Measurements from ENCODE around the gene IL17REL. TPM values are rescaled to one million over a fixed set of nuclear protein-coding genes. Genes with fewer than 3 reads are reported as not detected.
"Not testable (repeated sequence)": the region's sequence is repeated elsewhere in the genome, so short reads cannot be mapped to it uniquely, and the experiment has no call there.

IL17REL gene
- total RNA-seq, 1 donor from 2014 or later = not detected

DNA sequence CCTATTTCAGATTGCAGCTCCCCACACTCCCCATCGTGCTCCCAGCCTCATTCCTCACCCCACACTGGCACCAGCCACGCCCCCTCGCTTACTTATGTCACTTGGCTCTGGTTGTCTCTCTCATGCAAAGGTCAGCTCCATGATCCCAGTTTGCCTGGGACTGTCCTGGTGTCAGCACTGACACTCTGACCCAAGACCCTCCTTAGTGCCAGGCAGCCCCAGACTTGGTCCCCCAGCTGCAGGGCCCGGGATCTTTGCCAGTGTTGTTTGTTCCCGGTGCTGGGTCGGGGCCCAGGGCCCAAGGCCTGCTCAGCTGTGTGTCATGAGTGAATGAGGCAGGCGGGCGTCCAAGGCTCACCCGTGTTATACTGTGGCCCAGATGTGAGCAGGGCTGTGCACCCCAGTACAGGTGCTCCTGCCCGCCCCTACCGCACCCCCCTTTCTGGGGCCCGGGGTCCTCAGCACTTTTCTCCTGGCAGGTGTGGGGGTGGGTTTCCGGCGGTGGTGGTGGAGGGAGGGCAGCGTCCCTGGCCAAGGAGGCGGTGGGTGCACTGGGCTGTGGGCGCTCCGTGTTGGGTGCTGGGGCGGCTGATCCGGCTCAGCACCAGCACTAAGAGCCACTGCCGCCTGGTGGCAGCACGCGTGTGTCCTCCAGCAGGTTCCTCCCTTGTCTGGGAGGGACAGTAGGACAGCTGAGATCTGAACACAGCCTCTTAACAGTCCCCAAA is 19.5 kb downstream of the IL17REL start:
- DNase-seq (ENCODE audit: low spot score) = peak; percentile 48
- Mint-ChIP-seq H3K9me3 (peaks cover 13% of the 10 kb centered on the region), H3K27me3 (ENCODE audit: insufficient read depth) (peaks cover 3% of the 10 kb centered on the region), H3K36me3 (ENCODE audit: low read depth) (peaks cover 1% of the 10 kb centered on the region), H3K4me3 (no peak overlapping the region), H3K27ac (no peak overlapping the region), H3K4me1 (ENCODE audit: low read depth) (peaks cover 10% of the 10 kb centered on the region)
- intact Hi-C loops (cut with micrococcal nuclease) = loop anchor here (1.0 to 2.0 kb wide), 3 partner anchors 16 to 64 kb away; no protein-coding TSS in a partner anchor

- peaks cover 3% of the 10 kb centered on the region for H3K36me3 Mint-ChIP-seq (ENCODE audit: low read depth)
- no peak for DNase-seq (ENCODE audit: low spot score)
- H3K27ac Mint-ChIP-seq = no peak overlapping the region
- H3K4me3 Mint-ChIP-seq = no peak overlapping the region
- peaks cover 10% of the 10 kb centered on the region for H3K4me1 Mint-ChIP-seq (ENCODE audit: low read depth)
- intact Hi-C loops (cut with micrococcal nuclease) = loop anchor here (2.0 kb wide), 1 partner anchor 15 kb away; no protein-coding TSS in a partner anchor
- peaks cover 19% of the 10 kb centered on the region for H3K9me3 Mint-ChIP-seq
- H3K27me3 Mint-ChIP-seq (ENCODE audit: insufficient read depth) = peaks cover 8% of the 10 kb centered on the region
These were observed 20.5 kb downstream of the IL17REL start for GRCh38 chr22:49991907-49992533.

DNA sequence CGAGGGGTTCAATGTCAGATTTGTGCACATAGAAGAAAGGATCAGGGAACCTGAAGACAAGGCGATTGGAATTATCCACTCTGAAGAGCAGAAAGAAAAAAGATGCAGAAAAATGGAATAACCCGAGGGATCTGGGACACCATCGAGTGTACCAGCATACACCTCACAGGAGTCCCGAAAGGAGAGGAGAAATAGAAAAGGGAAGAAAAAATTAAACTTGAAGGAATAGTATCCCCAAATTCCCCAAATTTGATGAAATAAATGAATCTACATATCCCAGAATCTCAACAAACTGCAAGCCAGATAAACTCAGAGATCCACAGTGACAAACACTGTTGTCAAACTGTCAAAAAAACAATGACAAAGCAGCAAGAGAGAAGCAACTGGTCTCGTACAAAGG is 21.4 kb downstream of the IL17REL start:
- Mint-ChIP-seq H3K27me3 (ENCODE audit: insufficient read depth) (peaks cover 15% of the 10 kb centered on the region), H3K27ac (no peak overlapping the region), H3K4me1 (ENCODE audit: low read depth) (peaks cover 10% of the 10 kb centered on the region), H3K4me3 (no peak overlapping the region), H3K36me3 (ENCODE audit: low read depth) (peaks cover 3% of the 10 kb centered on the region), H3K9me3 (peaks cover 27% of the 10 kb centered on the region)
- intact Hi-C loops (cut with micrococcal nuclease) = no loop called here
- no peak for DNase-seq (ENCODE audit: low spot score)

GRCh38 chr22:49989826-49990225 is 22.7 kb downstream of the IL17REL start:
- H3K4me1 Mint-ChIP-seq (ENCODE audit: low read depth); intact Hi-C loops (cut with micrococcal nuclease); H3K27ac Mint-ChIP-seq; H3K4me3 Mint-ChIP-seq; DNase-seq (ENCODE audit: low spot score); H3K36me3 Mint-ChIP-seq (ENCODE audit: low read depth): not testable (repeated sequence)
- Mint-ChIP-seq H3K9me3 (peaks cover 41% of the 10 kb centered on the region), H3K27me3 (ENCODE audit: insufficient read depth) (peaks cover 27% of the 10 kb centered on the region)

GRCh38 chr22:49986325-49986724 is 26.2 kb downstream of the IL17REL start:
- H3K4me3 Mint-ChIP-seq = no peak overlapping the region
- H3K27ac Mint-ChIP-seq = no peak overlapping the region
- no peak for DNase-seq (ENCODE audit: low spot score)
- peaks cover 41% of the 10 kb centered on the region for H3K9me3 Mint-ChIP-seq
- peaks cover 7% of the 10 kb centered on the region for H3K36me3 Mint-ChIP-seq (ENCODE audit: low read depth)
- H3K4me1 Mint-ChIP-seq (ENCODE audit: low read depth) = peaks cover 5% of the 10 kb centered on the region
- H3K27me3 Mint-ChIP-seq (ENCODE audit: insufficient read depth) = peaks cover 34% of the 10 kb centered on the region
- intact Hi-C loops (cut with micrococcal nuclease) = no loop called here

DNA sequence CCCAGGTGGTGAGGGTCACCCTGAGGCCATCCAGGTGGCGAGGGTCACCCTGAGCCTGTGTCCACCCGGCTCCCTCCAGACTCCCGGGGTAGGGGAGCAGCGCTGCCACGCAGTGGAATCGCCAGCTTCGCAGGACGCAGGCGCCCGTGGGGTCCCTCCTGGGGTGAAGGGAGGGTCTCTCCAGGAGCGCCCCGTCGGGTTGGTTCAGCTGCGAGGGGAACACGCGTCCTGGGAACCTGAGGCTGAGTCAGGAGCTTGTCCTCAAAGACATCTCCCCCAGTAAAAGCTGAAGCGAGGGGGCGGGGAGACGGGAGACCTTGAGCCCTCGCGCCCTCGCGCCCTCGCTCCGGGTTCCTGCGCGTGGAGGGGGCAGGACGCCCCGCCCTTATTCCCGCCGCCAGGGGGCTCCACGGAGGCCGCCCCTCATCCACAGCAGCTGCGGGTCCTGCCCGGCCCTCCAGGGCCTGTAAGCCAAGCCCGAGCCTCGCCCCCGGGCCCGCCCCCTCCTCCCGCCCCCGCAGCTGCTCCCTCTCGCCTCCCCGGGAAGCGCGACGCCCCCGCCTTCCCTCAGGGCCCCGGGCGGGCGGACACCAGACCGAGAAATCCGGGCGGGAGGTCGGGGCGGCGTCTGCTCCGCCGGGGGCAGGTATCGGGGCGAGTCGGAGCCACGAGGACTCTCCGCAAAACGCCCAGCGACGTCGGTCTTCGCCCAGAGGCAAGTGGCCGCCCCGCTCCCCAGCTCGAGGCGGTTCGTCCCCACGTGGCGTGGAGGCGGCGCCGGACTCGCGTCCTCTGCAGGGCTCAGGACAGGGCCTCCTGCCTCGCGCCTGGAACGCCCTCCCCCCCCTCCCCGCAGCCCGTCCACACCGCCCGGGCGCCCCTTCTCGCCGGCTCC is 29.2 kb downstream of the IL17REL start:
- H3K27ac Mint-ChIP-seq = no peak overlapping the region
- H3K4me3 Mint-ChIP-seq = no peak overlapping the region
- peaks cover 52% of the 10 kb centered on the region for H3K9me3 Mint-ChIP-seq
- H3K27me3 Mint-ChIP-seq (ENCODE audit: insufficient read depth) = peaks cover 34% of the 10 kb centered on the region
- H3K36me3 Mint-ChIP-seq (ENCODE audit: low read depth) = peaks cover 16% of the 10 kb centered on the region
- DNase-seq (ENCODE audit: low spot score) = no peak
- H3K4me1 Mint-ChIP-seq (ENCODE audit: low read depth) = peaks cover 19% of the 10 kb centered on the region
- intact Hi-C loops (cut with micrococcal nuclease) = no loop called here

DNA sequence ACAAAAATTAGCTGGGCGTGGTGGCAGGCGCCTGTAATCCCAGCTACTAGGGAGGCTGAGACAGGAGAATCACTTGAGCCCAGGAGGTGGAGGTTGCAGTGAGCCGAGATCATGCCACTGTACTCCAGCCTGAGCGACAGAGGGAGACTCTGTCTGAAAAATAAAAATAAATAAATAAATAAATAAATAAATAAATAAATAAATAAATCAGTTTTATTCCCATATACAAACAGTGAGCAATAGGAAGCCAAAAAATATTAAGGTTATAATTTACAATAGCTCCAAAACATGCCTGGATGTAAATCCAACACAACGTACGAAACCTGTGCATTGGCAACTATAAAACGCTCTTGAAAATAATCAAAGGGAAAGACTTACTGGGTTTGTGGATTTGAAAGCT is 30.8 kb downstream of the IL17REL start:
- DNase-seq (ENCODE audit: low spot score); H3K4me3 Mint-ChIP-seq; H3K27ac Mint-ChIP-seq; intact Hi-C loops (cut with micrococcal nuclease): not testable (repeated sequence)
- Mint-ChIP-seq H3K9me3 (peaks cover 45% of the 10 kb centered on the region), H3K27me3 (ENCODE audit: insufficient read depth) (peaks cover 28% of the 10 kb centered on the region), H3K4me1 (ENCODE audit: low read depth) (peaks cover 22% of the 10 kb centered on the region), H3K36me3 (ENCODE audit: low read depth) (peaks cover 16% of the 10 kb centered on the region)

DNA sequence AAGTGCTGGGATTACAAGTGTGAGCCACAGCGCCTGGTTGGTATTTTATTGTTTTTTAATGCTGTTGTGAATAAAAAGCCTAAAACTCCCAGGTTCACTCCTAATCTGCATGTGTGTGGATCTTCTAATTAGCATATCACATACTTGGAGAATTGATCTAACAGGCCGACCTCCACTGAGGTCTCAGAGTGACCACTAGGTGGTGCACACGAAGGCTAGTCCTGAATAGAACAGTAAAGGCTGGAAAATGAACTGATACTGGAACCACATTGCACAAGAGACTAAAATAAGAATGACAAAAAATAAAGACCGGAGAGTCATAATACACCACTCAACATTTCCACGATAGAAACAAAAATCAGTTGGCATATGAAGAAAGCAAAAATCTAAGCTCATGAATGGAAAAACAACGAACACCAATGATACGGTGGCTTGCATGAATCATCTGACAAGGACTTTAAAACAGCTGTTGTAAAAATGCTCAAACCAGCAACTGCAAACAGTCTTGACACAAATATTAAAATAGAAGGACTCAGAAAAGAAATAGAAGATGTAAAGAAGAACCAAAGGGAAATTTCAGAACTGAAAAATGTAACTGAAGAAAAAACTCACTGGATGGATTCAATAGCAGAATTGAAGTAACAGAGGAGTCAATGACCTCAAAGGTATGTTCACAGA is 32.8 kb downstream of the IL17REL start:
- no peak for DNase-seq (ENCODE audit: low spot score)
- Mint-ChIP-seq H3K27me3 (ENCODE audit: insufficient read depth) (peaks cover 9% of the 10 kb centered on the region), H3K4me3 (peak overlapping the region; percentile 1), H3K27ac (peak overlapping the region; percentile 70), H3K36me3 (ENCODE audit: low read depth) (peaks cover 21% of the 10 kb centered on the region), H3K4me1 (ENCODE audit: low read depth) (peaks cover 37% of the 10 kb centered on the region), H3K9me3 (peaks cover 33% of the 10 kb centered on the region)
- intact Hi-C loops (cut with micrococcal nuclease) = loop anchor here (5.0 kb wide), 2 partner anchors 142 to 213 kb away; no protein-coding TSS in a partner anchor

- peaks cover 19% of the 10 kb centered on the region for H3K36me3 Mint-ChIP-seq (ENCODE audit: low read depth)
- H3K27me3 Mint-ChIP-seq (ENCODE audit: insufficient read depth) = peaks cover 2% of the 10 kb centered on the region
- peaks cover 29% of the 10 kb centered on the region for H3K9me3 Mint-ChIP-seq
- H3K4me1 Mint-ChIP-seq (ENCODE audit: low read depth) = peaks cover 32% of the 10 kb centered on the region
- DNase-seq (ENCODE audit: low spot score) = no peak
- no peak overlapping the region for H3K27ac Mint-ChIP-seq
- intact Hi-C loops (cut with micrococcal nuclease) = loop anchor here (2.0 to 5.0 kb wide), 7 partner anchors 15 to 215 kb away; partner anchors contain the start of genes ALG12 and CRELD2
- H3K4me3 Mint-ChIP-seq = no peak overlapping the region
These were observed 35.0 kb downstream of the IL17REL start for GRCh38 chr22:49977578-49977977.

DNA sequence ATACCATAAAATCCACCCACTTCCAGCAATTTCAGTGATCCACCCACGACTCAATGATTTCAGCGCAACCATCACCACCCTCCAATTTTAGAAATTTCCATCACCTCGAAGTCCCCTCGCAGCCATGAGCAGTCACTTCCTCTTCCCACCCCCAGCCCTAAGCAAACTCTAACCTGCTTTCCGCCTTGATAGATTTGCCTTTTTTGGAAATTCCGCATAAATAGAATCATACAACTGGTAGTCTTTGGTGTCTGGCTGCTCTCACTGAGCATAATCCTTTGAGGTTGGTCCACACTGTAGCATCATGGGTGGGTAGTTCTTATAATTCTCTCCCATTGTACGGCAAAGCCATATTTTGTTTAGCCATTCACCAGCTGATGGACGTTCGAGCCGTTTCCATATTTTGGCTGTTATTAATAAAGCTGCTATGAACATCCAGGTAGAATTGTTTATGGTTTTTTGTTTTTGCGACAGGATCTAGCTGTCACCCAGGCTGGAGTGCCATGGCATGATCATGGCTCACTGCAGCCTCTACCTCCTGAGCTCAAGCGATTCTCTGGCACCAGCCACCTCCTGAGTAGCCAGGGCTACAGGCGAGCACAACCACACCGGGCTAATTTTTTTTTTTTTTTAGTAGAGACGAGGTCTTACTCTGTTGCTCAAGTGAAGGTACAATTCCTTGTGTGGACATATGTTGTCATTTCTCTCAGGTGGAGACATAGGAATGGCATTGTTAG is 36.0 kb downstream of the IL17REL start:
- Mint-ChIP-seq H3K27me3 (ENCODE audit: insufficient read depth) (no peaks in the 10 kb centered on the region), H3K4me1 (ENCODE audit: low read depth) (peaks cover 32% of the 10 kb centered on the region), H3K27ac (peak overlapping the region; percentile 87), H3K9me3 (peaks cover 29% of the 10 kb centered on the region), H3K4me3 (peak overlapping the region; percentile 3), H3K36me3 (ENCODE audit: low read depth) (peaks cover 17% of the 10 kb centered on the region)
- intact Hi-C loops (cut with micrococcal nuclease) = loop anchor here (2.0 to 5.0 kb wide), 7 partner anchors 14 to 216 kb away; partner anchors contain the start of genes ALG12 and CRELD2
- DNase-seq (ENCODE audit: low spot score) = peak; percentile 48

GRCh38 chr22:49975543-49976389 is 36.8 kb downstream of the IL17REL start:
- peak overlapping the region; percentile 89 for H3K27ac Mint-ChIP-seq
- H3K4me3 Mint-ChIP-seq = peak overlapping the region; percentile 3
- H3K9me3 Mint-ChIP-seq = peaks cover 26% of the 10 kb centered on the region
- no peak for DNase-seq (ENCODE audit: low spot score)
- peaks cover 15% of the 10 kb centered on the region for H3K36me3 Mint-ChIP-seq (ENCODE audit: low read depth)
- peaks cover 34% of the 10 kb centered on the region for H3K4me1 Mint-ChIP-seq (ENCODE audit: low read depth)
- intact Hi-C loops (cut with micrococcal nuclease) = loop anchor here (2.0 to 5.0 kb wide), 7 partner anchors 13 to 217 kb away; partner anchors contain the start of genes ALG12 and CRELD2
- H3K27me3 Mint-ChIP-seq (ENCODE audit: insufficient read depth) = no peaks in the 10 kb centered on the region
